ENCODE data around the gene PWWP2A. TPM values are rescaled to one million over a fixed set of nuclear protein-coding genes. Genes with fewer than 3 reads are reported as not detected.
"Not testable (repeated sequence)": the region's sequence is repeated elsewhere in the genome, so short reads cannot be mapped to it uniquely, and the experiment has no call there.

Gene PWWP2A
- total RNA-seq, 1 donor from 2014 or later: 24.8 TPM

DNA sequence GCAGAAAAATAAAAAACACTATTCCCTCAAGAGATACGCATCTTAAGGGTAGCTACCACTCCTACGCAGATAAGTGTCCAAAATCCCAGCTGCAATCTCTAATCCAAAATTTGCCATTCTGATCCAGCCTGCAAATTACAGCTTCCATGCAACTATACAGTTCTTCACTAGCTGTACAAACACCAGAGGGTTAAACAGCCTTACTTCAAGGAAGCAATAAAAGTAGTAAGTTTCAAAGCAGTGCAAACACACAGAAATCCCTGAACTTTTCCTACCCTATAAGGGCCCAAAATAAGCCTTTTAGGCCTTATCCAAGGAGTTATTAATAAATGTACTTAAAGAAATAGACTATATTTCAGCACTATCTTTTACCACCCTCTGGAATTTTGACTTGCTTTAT lies 39.5 kb downstream of the PWWP2A start:
- Histone ChIP-seq H3K36me3 (ENCODE audit: control insufficient read depth, insufficient read depth, low read length) (no peaks in the 10 kb centered on the region), H3K27me3 (ENCODE audit: control insufficient read depth, insufficient read depth, low read length) (no peaks in the 10 kb centered on the region), H3K4me3 (ENCODE audit: low read depth, low read length) (no peak overlapping the region)
- no peak for DNase-seq (ENCODE audit: low read depth)
- TF ChIP-seq, protein P1, sequence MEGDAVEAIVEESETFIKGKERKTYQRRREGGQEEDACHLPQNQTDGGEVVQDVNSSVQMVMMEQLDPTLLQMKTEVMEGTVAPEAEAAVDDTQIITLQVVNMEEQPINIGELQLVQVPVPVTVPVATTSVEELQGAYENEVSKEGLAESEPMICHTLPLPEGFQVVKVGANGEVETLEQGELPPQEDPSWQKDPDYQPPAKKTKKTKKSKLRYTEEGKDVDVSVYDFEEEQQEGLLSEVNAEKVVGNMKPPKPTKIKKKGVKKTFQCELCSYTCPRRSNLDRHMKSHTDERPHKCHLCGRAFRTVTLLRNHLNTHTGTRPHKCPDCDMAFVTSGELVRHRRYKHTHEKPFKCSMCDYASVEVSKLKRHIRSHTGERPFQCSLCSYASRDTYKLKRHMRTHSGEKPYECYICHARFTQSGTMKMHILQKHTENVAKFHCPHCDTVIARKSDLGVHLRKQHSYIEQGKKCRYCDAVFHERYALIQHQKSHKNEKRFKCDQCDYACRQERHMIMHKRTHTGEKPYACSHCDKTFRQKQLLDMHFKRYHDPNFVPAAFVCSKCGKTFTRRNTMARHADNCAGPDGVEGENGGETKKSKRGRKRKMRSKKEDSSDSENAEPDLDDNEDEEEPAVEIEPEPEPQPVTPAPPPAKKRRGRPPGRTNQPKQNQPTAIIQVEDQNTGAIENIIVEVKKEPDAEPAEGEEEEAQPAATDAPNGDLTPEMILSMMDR (IDR thresholded peaks at IDR 0.05; ENCODE audit: insufficient read depth, low read length, poor library complexity, severe bottlenecking): no peak

DNA sequence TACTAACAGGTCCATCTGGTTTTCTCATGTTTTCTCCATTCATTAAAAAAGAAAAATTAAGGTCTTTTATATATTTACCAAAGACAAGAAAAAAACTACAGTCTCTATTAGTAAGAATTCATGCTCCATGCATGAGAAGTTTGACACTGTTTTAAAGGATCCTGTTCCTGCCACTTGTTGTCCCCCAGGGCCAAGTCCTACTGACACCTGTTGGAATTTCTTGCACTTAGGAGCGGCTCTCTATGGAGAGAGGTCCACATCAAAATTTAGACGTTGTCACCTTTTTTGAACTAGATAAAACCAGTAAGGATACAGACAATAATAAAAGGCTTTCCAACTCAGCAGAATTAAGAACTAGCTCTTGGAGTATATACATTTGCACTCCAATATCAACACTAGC lies 42.3 kb downstream of the PWWP2A start:
- Histone ChIP-seq H3K36me3 (ENCODE audit: control insufficient read depth, insufficient read depth, low read length) (no peaks in the 10 kb centered on the region), H3K27me3 (ENCODE audit: control insufficient read depth, insufficient read depth, low read length) (no peaks in the 10 kb centered on the region), H3K4me3 (ENCODE audit: low read depth, low read length) (no peak overlapping the region)
- TF ChIP-seq, protein P1 (IDR thresholded peaks at IDR 0.05; ENCODE audit: insufficient read depth, low read length, poor library complexity, severe bottlenecking): no peak
- DNase-seq (ENCODE audit: low read depth): no peak

DNA sequence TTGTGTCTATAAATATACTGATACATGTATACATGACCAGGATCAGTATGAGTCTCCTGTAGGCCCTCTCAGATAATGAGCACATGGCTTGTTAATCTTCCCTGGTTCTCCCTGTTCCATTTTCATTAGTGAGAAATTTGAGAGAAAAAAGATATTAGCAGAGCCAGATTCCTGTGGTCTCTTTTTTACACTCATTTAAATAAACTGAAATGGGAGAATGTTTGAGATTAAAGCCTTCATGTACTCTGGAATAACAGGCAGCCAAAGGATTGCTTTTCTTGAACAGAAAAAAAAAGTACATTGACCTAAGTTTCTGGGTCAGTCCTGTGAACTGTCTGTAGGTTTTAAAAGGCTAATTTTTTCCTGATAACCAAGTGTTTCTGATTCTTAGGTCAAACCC lies 44.2 kb downstream of the PWWP2A start:
- no peak for DNase-seq (ENCODE audit: low read depth)
- Histone ChIP-seq H3K36me3 (ENCODE audit: control insufficient read depth, insufficient read depth, low read length) (no peaks in the 10 kb centered on the region), H3K4me3 (ENCODE audit: low read depth, low read length) (no peak overlapping the region), H3K27me3 (ENCODE audit: control insufficient read depth, insufficient read depth, low read length) (no peaks in the 10 kb centered on the region)
- TF ChIP-seq, protein P1 (IDR thresholded peaks at IDR 0.05; ENCODE audit: insufficient read depth, low read length, poor library complexity, severe bottlenecking): no peak

DNA sequence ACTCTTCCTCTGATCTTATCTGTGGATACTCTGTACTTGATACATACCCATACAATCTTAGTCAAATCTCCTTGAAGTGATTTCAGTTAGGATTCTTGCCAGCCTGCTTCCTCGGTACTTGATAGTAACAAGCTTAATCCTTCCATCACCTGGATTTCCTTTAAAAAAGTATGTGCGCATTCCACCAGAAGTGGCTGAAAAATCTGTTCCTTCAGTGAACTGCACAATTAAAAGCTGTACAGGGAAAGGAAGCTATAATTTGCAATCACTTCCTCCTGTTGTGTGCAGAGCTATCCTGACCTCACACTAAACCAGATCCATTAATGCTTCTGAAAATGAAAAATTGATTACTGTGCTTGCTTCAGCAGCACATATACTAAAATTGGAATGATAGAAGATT lies 47.3 kb downstream of the PWWP2A start:
- DNase-seq (ENCODE audit: low read depth): no peak
- Histone ChIP-seq H3K36me3 (ENCODE audit: control insufficient read depth, insufficient read depth, low read length) (no peaks in the 10 kb centered on the region), H3K27me3 (ENCODE audit: control insufficient read depth, insufficient read depth, low read length) (no peaks in the 10 kb centered on the region), H3K4me3 (ENCODE audit: low read depth, low read length) (no peak overlapping the region)
- TF ChIP-seq, protein P1 (IDR thresholded peaks at IDR 0.05; ENCODE audit: insufficient read depth, low read length, poor library complexity, severe bottlenecking): no peak

DNA sequence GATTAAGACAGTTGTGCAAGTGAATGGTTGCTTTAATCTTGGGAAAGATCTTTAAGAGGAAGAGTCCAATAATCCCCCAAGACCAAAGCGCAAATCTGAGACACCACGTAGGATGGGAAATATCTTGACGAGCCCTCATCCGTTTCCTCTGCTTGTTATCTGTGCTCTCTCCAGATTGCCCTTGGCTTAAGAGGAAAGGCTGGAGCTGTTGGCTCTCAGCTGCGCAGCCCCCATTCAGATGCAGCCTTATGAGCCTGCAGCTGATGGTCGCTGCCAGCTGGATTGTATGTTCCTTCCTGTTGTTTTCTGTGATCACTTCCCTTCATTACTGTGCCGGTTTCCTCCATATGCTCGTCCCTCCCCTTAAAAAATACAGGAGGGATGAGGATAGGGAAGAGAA lies 47.7 kb downstream of the PWWP2A start:
- Histone ChIP-seq H3K36me3 (ENCODE audit: control insufficient read depth, insufficient read depth, low read length) (no peaks in the 10 kb centered on the region), H3K27me3 (ENCODE audit: control insufficient read depth, insufficient read depth, low read length) (no peaks in the 10 kb centered on the region), H3K4me3 (ENCODE audit: low read depth, low read length) (no peak overlapping the region)
- TF ChIP-seq, protein P1 (IDR thresholded peaks at IDR 0.05; ENCODE audit: insufficient read depth, low read length, poor library complexity, severe bottlenecking): no peak
- DNase-seq (ENCODE audit: low read depth): no peak

DNA sequence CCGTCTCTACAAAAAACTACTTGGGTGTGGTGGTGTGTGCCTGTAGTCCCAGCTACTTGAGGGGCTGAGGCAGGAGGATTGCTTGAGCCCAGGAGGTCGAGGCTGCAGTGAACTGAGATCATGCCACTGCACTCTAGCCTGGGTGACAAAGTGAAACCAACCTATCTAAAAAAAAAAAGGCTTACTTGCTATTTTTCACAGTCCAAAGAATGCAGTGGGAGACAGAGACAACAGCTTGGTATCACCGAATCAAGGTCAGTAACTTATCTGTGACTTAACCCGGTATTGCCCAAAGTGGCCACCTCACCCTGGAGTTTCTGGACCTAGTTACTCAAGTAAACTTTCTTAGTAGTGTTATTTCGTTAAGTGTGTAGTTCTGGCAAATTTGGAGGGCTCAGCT lies 50.1 kb downstream of the PWWP2A start:
- DNase-seq (ENCODE audit: low read depth); H3K36me3 ChIP-seq (ENCODE audit: control insufficient read depth, insufficient read depth, low read length); H3K4me3 ChIP-seq (ENCODE audit: low read depth, low read length); H3K27me3 ChIP-seq (ENCODE audit: control insufficient read depth, insufficient read depth, low read length): not testable (repeated sequence)
